K562 (cell line): ENCODE data around the gene SLC25A21. TPM values are rescaled to one million over a fixed set of nuclear protein-coding genes. Genes with fewer than 3 reads are reported as not detected.

Source experiments
- ATAC-seq: fragments of 200-7000 bp; cut with Tn5 transposase; 3 replicates; pipeline ENCODE4 v1.9.1; 2020; ENCODE audit warnings: moderate library complexity
- BruUV-seq: library from RNA; stranded (reverse); fragments of 400-500 nt; replicated peaks from 2 replicates; lab custom pipeline; 2021; lab: Mats Ljungman, UMichigan
- CTCF ChIA-PET: fragments of 300-600 bp; formaldehyde crosslinking; extraction: SDS; loops from one replicate; lab custom pipeline; 2021; ENCODE audit warnings: low intra/inter-chr PET ratio; lab: Yijun Ruan, JAX
- POLR2A ChIA-PET: fragments of 300-600, 350-650 bp; sonication (Branson Sonifier 250); formaldehyde crosslinking; extraction: SDS; loops from one replicate; lab custom pipeline; 2021; ENCODE audit warnings: antibody characterized with exemption, inconsistent platforms; lab: Yijun Ruan, JAX
- DNase-seq, 4 experiments: peaks; one replicate each; pipeline versions ENCODE4 v3.0.0 to v3.0.0-alpha.2; 2011 to 2018; ENCODE audit warnings: low spot score in 3 of 4, mixed read lengths in 3 of 4; ENCODE audit errors: extremely low read depth in 1 of 4
- FAIRE-seq: peaks from 2 replicates; lab custom pipeline; 2011; peaks lifted over from hg19 to GRCh38; lab: Jason Lieb, UNC
- H2AFZ ChIP-seq: 2 replicates; pipeline ENCODE4 v1.6.0; 2011; ENCODE audit warnings: low read depth, low read length, control low read depth, inconsistent platforms
- H3K27ac ChIP-seq: fragments of 200-600 bp; 3 replicates; pipeline ENCODE4 v1.8.0; 2011; ENCODE audit warnings: low read depth, mild to moderate bottlenecking, control low read depth, inconsistent platforms, low read length, moderate library complexity, mixed read lengths; ENCODE audit errors: extremely low read depth
- H3K27me3 ChIP-seq, 2 experiments: fragments of 300-600 bp in 1 of 2; 2 replicates in 1 of 2; 3 replicates in 1 of 2; pipeline versions ENCODE4 v1.6.0 to v1.8.0; 2011; ENCODE audit warnings: inconsistent platforms in 2 of 2, low read length in 2 of 2, mild to moderate bottlenecking in 1 of 2, mixed read lengths in 1 of 2, moderate library complexity in 1 of 2; ENCODE audit not compliant: control insufficient read depth in 2 of 2, insufficient read depth in 2 of 2
- H3K36me3 ChIP-seq: fragments of 300-600 bp; 3 replicates; pipeline ENCODE4 v1.8.0; 2011; ENCODE audit warnings: mild to moderate bottlenecking, low read length, inconsistent platforms; ENCODE audit not compliant: control insufficient read depth, insufficient read depth
- H3K4me1 ChIP-seq, 2 experiments: fragments of 200-600 bp in 1 of 2; replicated peaks in 1 of 2; 2 replicates in 1 of 2; 3 replicates in 1 of 2; pipeline versions ENCODE4 v1.5.1 to v1.8.0; 2011; ENCODE audit warnings: inconsistent platforms in 2 of 2, low read length in 2 of 2, mild to moderate bottlenecking in 1 of 2, mixed read lengths in 1 of 2, moderate library complexity in 1 of 2; ENCODE audit not compliant: control insufficient read depth in 2 of 2, insufficient read depth in 2 of 2
- H3K4me2 ChIP-seq: 2 replicates; pipeline ENCODE4 v1.6.1; 2011; ENCODE audit warnings: low read length, control low read depth, inconsistent platforms, mixed read lengths; ENCODE audit not compliant: insufficient read depth
- H3K4me3 ChIP-seq: fragments of 200-600 bp; sonication (generic), shearing (Covaris generic); 2 replicates; pipeline ENCODE4 v1.5.1; 2016; ENCODE audit warnings: control low read depth, inconsistent platforms
- H3K79me2 ChIP-seq: fragments of 200-600 bp; 3 replicates; pipeline ENCODE4 v1.8.0; 2011; ENCODE audit warnings: low read length, inconsistent platforms; ENCODE audit not compliant: control insufficient read depth, insufficient read depth
- H3K9ac ChIP-seq, 2 experiments: 2 replicates each; pipeline versions ENCODE4 v1.6.0 to v1.6.1; 2011; ENCODE audit warnings: low read depth in 2 of 2, low read length in 2 of 2, control low read depth in 1 of 2, inconsistent platforms in 1 of 2, mild to moderate bottlenecking in 1 of 2, mixed read lengths in 1 of 2; ENCODE audit not compliant: insufficient read depth in 1 of 2
- H3K9me1 ChIP-seq: one replicate; pipeline ENCODE4 v1.6.0; 2011; ENCODE audit warnings: inconsistent platforms, mild to moderate bottlenecking, low read length, moderate library complexity; ENCODE audit not compliant: control insufficient read depth, insufficient read depth
- H3K9me3 ChIP-seq: replicated peaks from 2 replicates; pipeline ENCODE4 v1.5.1; 2011; ENCODE audit warnings: low read depth, low read length, inconsistent platforms; ENCODE audit not compliant: control insufficient read depth, insufficient read depth
- H4K20me1 ChIP-seq: replicated peaks from 2 replicates; pipeline ENCODE4 v1.6.1; 2011; ENCODE audit warnings: low read length, inconsistent platforms, mixed read lengths; ENCODE audit not compliant: control insufficient read depth, insufficient read depth
- AFF1 ChIP-seq, 2 experiments: fragments of 450-650 bp; IDR thresholded peaks; 2 replicates each; pipeline ENCODE4 v1.6.1; 2018; ENCODE audit warnings: mild to moderate bottlenecking in 2 of 2, low read depth in 1 of 2; ENCODE audit not compliant: partially characterized antibody in 2 of 2
- ARHGAP35 ChIP-seq: fragments of 450-650 bp; IDR thresholded peaks from 2 replicates; pipeline ENCODE4 v1.6.1; 2018; ENCODE audit not compliant: partially characterized antibody
- CGGBP1 ChIP-seq: fragments of 250-450 bp; sonication (Bioruptor Pico); IDR thresholded peaks from 2 replicates; pipeline ENCODE4 v1.9.0; 2021; ENCODE audit warnings: mild to moderate bottlenecking
- CREB1 ChIP-seq, 2 experiments: sonication (generic) in 1 of 2; formaldehyde crosslinking in 1 of 2; IDR thresholded peaks; 2 replicates each; pipeline versions ENCODE4 v1.6.1 to v1.8.0; 2012 to 2022; ENCODE audit warnings: inconsistent platforms in 1 of 2, mild to moderate bottlenecking in 1 of 2, missing genetic modification reagents in 1 of 2, moderate library complexity in 1 of 2
- GTF2F1 ChIP-seq: IDR thresholded peaks from 2 replicates; pipeline ENCODE4 v1.6.1; 2011; ENCODE audit warnings: low read depth, low read length, improper control_type of control experiment
- HINFP ChIP-seq: fragments of 450-650 bp; conservative IDR thresholded peaks from 2 replicates; pipeline ENCODE4 v1.6.1; 2016; ENCODE audit warnings: missing genetic modification characterization, low read depth, mild to moderate bottlenecking, control low read depth, missing compliant biosample characterization
- MTA2 ChIP-seq: fragments of 450-650 bp; IDR thresholded peaks from 2 replicates; pipeline ENCODE4 v1.6.1; 2016; ENCODE audit warnings: low read depth
- POLR3G ChIP-seq: IDR thresholded peaks from 2 replicates; pipeline ENCODE4 v1.6.1; 2011; ENCODE audit not compliant: insufficient read length, insufficient replicate concordance; ENCODE audit errors: extremely low read depth
- PREB ChIP-seq: sonication (generic); formaldehyde crosslinking; IDR thresholded peaks from 2 replicates; pipeline ENCODE4 v1.8.1; 2023; ENCODE audit warnings: mild to moderate bottlenecking, missing genetic modification reagents
- SP2 ChIP-seq: IDR thresholded peaks from 2 replicates; pipeline ENCODE4 v1.6.1; 2011; ENCODE audit warnings: mild to moderate bottlenecking, low read depth, low read length, moderate library complexity; ENCODE audit not compliant: poor library complexity, severe bottlenecking; ENCODE audit errors: extremely low read depth
- ZBTB17 ChIP-seq: fragments of 450-650 bp; formaldehyde crosslinking; IDR thresholded peaks from 2 replicates; pipeline ENCODE4 v1.4.0; 2020; ENCODE audit warnings: mild to moderate bottlenecking
- ZNF311 ChIP-seq: fragments of 250-450 bp; sonication (Bioruptor Pico); IDR thresholded peaks from 2 replicates; pipeline ENCODE4 v1.4.0; 2020; ENCODE audit warnings: mild to moderate bottlenecking, moderate library complexity
- ZNF785 ChIP-seq: fragments of 250-450 bp; sonication (Bioruptor Pico); IDR thresholded peaks from 2 replicates; pipeline ENCODE4 v1.4.0; 2020; ENCODE audit warnings: mild to moderate bottlenecking
- ZZZ3 ChIP-seq: fragments of 450-650 bp; IDR thresholded peaks from 2 replicates; pipeline ENCODE4 v1.6.1; 2016; ENCODE audit warnings: antibody characterized with exemption, mild to moderate bottlenecking, moderate library complexity
- WGBS: fragments of 100-300 bp; shearing (Covaris generic); methylation state at CpG from one replicate; pipeline ENCODE4 v1.1.6; 2016; ENCODE audit warnings: low coverage, mixed read lengths; ENCODE audit not compliant: insufficient coverage; ENCODE audit errors: missing lambda C conversion rate; 5-methylcytosine and 5-hydroxymethylcytosine counted together
- in situ Hi-C: fragments of 300-500 bp; cut with MboI; formaldehyde crosslinking; loops from 4 replicates; pipeline ENCODE4 v1.15.0; 2018; ENCODE audit warnings: inconsistent platforms, mixed read lengths
- intact Hi-C: fragments of 100-400 bp; cut with micrococcal nuclease; formaldehyde crosslinking; loops from 2 replicates; pipeline ENCODE4 v1.14.2; 2022
- polyA plus RNA-seq, 8 experiments: library from polyadenylated mRNA; depleted of rRNA in 4 of 8; stranded (reverse) in 5 of 8; unstranded in 3 of 8; fragments of >200 nt; fragmentation: Nextera tagmentation in 2 of 8; fragmentation: Illumina TruSeq in 1 of 8; extraction: Ambion mirVana in 2 of 8; extraction: Trizol in 1 of 8; gene quantifications; 2 replicates each; pipeline versions ENCODE4 v1.2.1 to v1.2.3, GENCODE V29; 2011 to 2014; ENCODE audit warnings: inconsistent platforms in 1 of 8, missing spikeins in 1 of 8
- total RNA-seq, 7 experiments: library from RNA; depleted of rRNA in 6 of 7; stranded (reverse); fragments of >200 nt in 6 of 7; fragmentation: Illumina TruSeq in 2 of 7; extraction: Trizol in 2 of 7; gene quantifications; 2 replicates each; pipeline versions ENCODE4 v1.2.1 to v1.2.3, GENCODE V29; 2011 to 2021; ENCODE audit warnings: low replicate concordance in 1 of 7

Gene SLC25A21
- total and polyA plus RNA-seq, 9 of the 15 experiments (the other 6 are each of a cell fraction or from before 2014, with no cell fraction given), result 15.2 to 46.7 (median 28.7) TPM

- ATAC-seq, result no peak
Measured at GRCh38 chr14:36988568-36988967, 183.8 kb downstream of the SLC25A21 start.

More at GRCh38 chr14:36988568-36988967, 183.8 kb downstream of the SLC25A21 start:
- Histone ChIP-seq H3K79me2 (no peaks in the 10 kb centered on the region), H4K20me1 (no peaks in the 10 kb centered on the region), H3K4me1 (no peaks in the 10 kb centered on the region), H3K9me3 (no peaks in the 10 kb centered on the region), H3K9me1 (no peaks in the 10 kb centered on the region), H3K4me3 (no peak overlapping the region), H3K27ac (no peak overlapping the region), H3K36me3 (no peaks in the 10 kb centered on the region), H2AFZ (no peak overlapping the region), H3K27me3 (no peaks in the 10 kb centered on the region), H3K4me2 (no peak overlapping the region), H3K9ac (no peak overlapping the region)
- in situ Hi-C loops, result no loop called here
- WGBS, result 78% methylated on average over 1 of the region's 1 CpG
- CTCF ChIA-PET, result no interaction called here
- DNase-seq (no peak), FAIRE-seq (no peak)
- intact Hi-C loops, result no loop called here
- TF ChIP-seq PREB (CRISPR knock-in tag), result no peak
- no peak for TF ChIP-seq AFF1 (IDR thresholded peaks at IDR 0.05; ENCODE audit: low read depth in 1 of 2, partially characterized antibody in 2 of 2)
- TF ChIP-seq CGGBP1 (CRISPR knock-in tag), result no peak
- no peak for TF ChIP-seq POLR3G
- no peak for TF ChIP-seq SP2
- no peak for TF ChIP-seq ARHGAP35
- TF ChIP-seq ZNF785, result no peak
- no peak for TF ChIP-seq GTF2F1
- TF ChIP-seq ZBTB17, result no peak
- TF ChIP-seq CREB1 (IDR thresholded peaks at IDR 0.05), result no peak
- TF ChIP-seq CREB1 (CRISPR knock-in tag; IDR thresholded peaks at IDR 0.05), result no peak
- TF ChIP-seq ZNF311 (CRISPR knock-in tag), result no peak
- TF ChIP-seq HINFP (tag), result no peak
- TF ChIP-seq MTA2, result no peak
- no peak for TF ChIP-seq ZZZ3
- BruUV-seq, result no TSS peak
- POLR2A ChIA-PET, result no interaction called here
